Mesendoderm (in vitro differentiated cells): ENCODE results near the gene FMNL3.
"Not testable (repeated sequence)": the region's sequence is repeated elsewhere in the genome, so short reads cannot be mapped to it uniquely, and the experiment has no call there.

Source experiments
- DNase-seq: peaks from one replicate; pipeline ENCODE4 v3.0.0; 2013
- H2AK5ac ChIP-seq: 2 replicates; pipeline ENCODE4 v1.6.1; 2013; ENCODE audit warnings: low read length, inconsistent platforms
- H2BK120ac ChIP-seq: 2 replicates; pipeline ENCODE4 v1.6.1; 2013; ENCODE audit warnings: low read depth, mild to moderate bottlenecking, low read length, moderate library complexity, mixed read lengths
- H2BK15ac ChIP-seq: replicated peaks from 2 replicates; pipeline ENCODE4 v1.6.1; 2013; ENCODE audit warnings: low read depth, mild to moderate bottlenecking, moderate library complexity
- H2BK5ac ChIP-seq: 2 replicates; pipeline ENCODE4 v1.6.1; 2013; ENCODE audit warnings: low read length, inconsistent platforms
- H3K18ac ChIP-seq: 2 replicates; pipeline ENCODE4 v1.6.1; 2013; ENCODE audit warnings: mild to moderate bottlenecking, low read length, mixed read lengths
- H3K23ac ChIP-seq: one replicate; pipeline ENCODE4 v1.6.1; 2013; ENCODE audit warnings: low read length
- H3K27ac ChIP-seq: 2 replicates; pipeline ENCODE4 v1.5.1; 2013; ENCODE audit warnings: low read depth, mild to moderate bottlenecking, inconsistent platforms, low read length, moderate library complexity
- H3K27me3 ChIP-seq: 2 replicates; pipeline ENCODE4 v1.6.1; 2013; ENCODE audit warnings: low read length, control low read depth, mild to moderate bottlenecking, inconsistent platforms; ENCODE audit not compliant: insufficient read depth, poor library complexity
- H3K36me3 ChIP-seq: 2 replicates; pipeline ENCODE4 v1.6.1; 2013; ENCODE audit warnings: low read length, inconsistent platforms; ENCODE audit not compliant: control insufficient read depth, insufficient read depth
- H3K4ac ChIP-seq: one replicate; pipeline ENCODE4 v1.6.1; 2013; ENCODE audit warnings: low read depth, mild to moderate bottlenecking, low read length, moderate library complexity
- H3K4me1 ChIP-seq: 2 replicates; pipeline ENCODE4 v1.6.1; 2013; ENCODE audit warnings: low read depth, low read length, inconsistent platforms; ENCODE audit not compliant: control insufficient read depth
- H3K4me2 ChIP-seq: 2 replicates; pipeline ENCODE4 v1.6.1; 2013; ENCODE audit warnings: low read length
- H3K4me3 ChIP-seq: 2 replicates; pipeline ENCODE4 v1.5.1; 2013; ENCODE audit warnings: mild to moderate bottlenecking, low read length
- H3K56ac ChIP-seq: one replicate; pipeline ENCODE4 v1.6.1; 2013; ENCODE audit warnings: low read length
- H3K79me1 ChIP-seq: 2 replicates; pipeline ENCODE4 v1.6.1; 2013; ENCODE audit warnings: low read length, inconsistent platforms
- H3K79me2 ChIP-seq: 2 replicates; pipeline ENCODE4 v1.6.1; 2013; ENCODE audit warnings: mild to moderate bottlenecking, low read length; ENCODE audit not compliant: control insufficient read depth, insufficient read depth
- H3K9ac ChIP-seq: 2 replicates; pipeline ENCODE4 v1.6.1; 2013; ENCODE audit warnings: low read length, inconsistent platforms
- H4K5ac ChIP-seq: one replicate; pipeline ENCODE4 v1.6.1; 2013; ENCODE audit warnings: low read length
- H4K8ac ChIP-seq: one replicate; pipeline ENCODE4 v1.6.1; 2013; ENCODE audit warnings: low read depth, mild to moderate bottlenecking, control low read depth, low read length, moderate library complexity
- WGBS: extraction: QIAGEN DNeasy Blood & Tissue Kit; methylation state at CpG from one replicate; pipeline ENCODE4 v1.1.7; 2013; ENCODE audit warnings: low lambda C conversion rate, missing lambda C conversion rate; ENCODE audit not compliant: insufficient coverage; ENCODE audit errors: extremely low coverage; 5-methylcytosine and 5-hydroxymethylcytosine counted together

The FMNL3 gene

GRCh38 chr12:49748306-49748705, 41.1 kb upstream of the FMNL3 start:
- no peak overlapping the region for H3K56ac ChIP-seq
- H4K5ac ChIP-seq = no peak overlapping the region
- no peak overlapping the region for H2BK15ac ChIP-seq
- H3K27ac ChIP-seq = peak overlapping the region; percentile 51
- H3K4ac ChIP-seq = no peak overlapping the region
- WGBS = no CpG with 5 or more reads among the region's 1 CpG
- H3K79me1 ChIP-seq = peaks cover 3% of the 10 kb centered on the region
- no peak overlapping the region for H3K9ac ChIP-seq
- no peak overlapping the region for H3K4me2 ChIP-seq
- no peak overlapping the region for H2BK120ac ChIP-seq
- H4K8ac ChIP-seq = no peak overlapping the region
- H3K36me3 ChIP-seq = peaks cover 2% of the 10 kb centered on the region
- H3K23ac ChIP-seq = no peak overlapping the region
- peak; percentile 25 for DNase-seq
- no peak overlapping the region for H2BK5ac ChIP-seq
- H2AK5ac ChIP-seq = no peak overlapping the region
- H3K4me1 ChIP-seq = peaks cover 13% of the 10 kb centered on the region
- H3K4me3 ChIP-seq = no peak overlapping the region
- peaks cover 86% of the 10 kb centered on the region for H3K79me2 ChIP-seq
- H3K27me3 ChIP-seq = no peaks in the 10 kb centered on the region
- H3K18ac ChIP-seq = no peak overlapping the region

DNA sequence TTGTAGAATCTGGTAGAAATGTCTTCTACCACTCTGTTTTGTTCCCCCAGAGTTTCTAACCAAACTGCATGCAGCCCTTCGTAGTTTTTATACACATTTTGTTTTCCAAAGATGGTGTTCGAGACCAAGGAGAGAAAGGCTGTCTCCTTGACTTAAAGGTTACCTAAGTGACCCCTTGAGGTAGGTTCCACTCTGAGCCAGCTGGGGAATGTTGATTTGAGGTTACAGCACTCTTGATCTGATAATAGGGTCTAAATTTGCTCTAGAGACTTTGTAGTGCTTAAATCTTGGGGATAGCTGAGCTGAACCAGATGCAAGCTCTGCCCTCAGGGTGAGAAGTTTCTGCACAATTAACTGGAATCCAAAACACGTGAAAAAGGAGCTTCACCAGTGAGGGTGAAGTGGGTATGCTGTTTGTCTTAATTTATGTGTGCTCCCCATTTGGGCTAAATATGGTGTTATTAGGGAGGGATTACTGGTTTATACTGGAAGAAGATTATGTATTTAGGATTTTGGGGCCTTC, 37.2 kb upstream of the FMNL3 start:
- peaks cover 6% of the 10 kb centered on the region for H3K4me1 ChIP-seq
- H3K56ac ChIP-seq = no peak overlapping the region
- no peak overlapping the region for H3K4me2 ChIP-seq
- WGBS = no CpG with 5 or more reads among the region's 3 CpGs
- no peak overlapping the region for H2BK5ac ChIP-seq
- H3K4me3 ChIP-seq = no peak overlapping the region
- H4K5ac ChIP-seq = no peak overlapping the region
- DNase-seq = peak; percentile 34
- no peak overlapping the region for H3K4ac ChIP-seq
- H3K79me2 ChIP-seq = peaks cover 70% of the 10 kb centered on the region
- no peak overlapping the region for H3K18ac ChIP-seq
- peak overlapping the region; percentile 1 for H3K9ac ChIP-seq
- H4K8ac ChIP-seq = no peak overlapping the region
- H3K79me1 ChIP-seq = no peaks in the 10 kb centered on the region
- no peak overlapping the region for H3K23ac ChIP-seq
- no peak overlapping the region for H2AK5ac ChIP-seq
- H3K27me3 ChIP-seq = no peaks in the 10 kb centered on the region
- no peak overlapping the region for H3K27ac ChIP-seq
- H2BK120ac ChIP-seq = no peak overlapping the region
- H2BK15ac ChIP-seq = no peak overlapping the region
- H3K36me3 ChIP-seq = no peaks in the 10 kb centered on the region

DNA sequence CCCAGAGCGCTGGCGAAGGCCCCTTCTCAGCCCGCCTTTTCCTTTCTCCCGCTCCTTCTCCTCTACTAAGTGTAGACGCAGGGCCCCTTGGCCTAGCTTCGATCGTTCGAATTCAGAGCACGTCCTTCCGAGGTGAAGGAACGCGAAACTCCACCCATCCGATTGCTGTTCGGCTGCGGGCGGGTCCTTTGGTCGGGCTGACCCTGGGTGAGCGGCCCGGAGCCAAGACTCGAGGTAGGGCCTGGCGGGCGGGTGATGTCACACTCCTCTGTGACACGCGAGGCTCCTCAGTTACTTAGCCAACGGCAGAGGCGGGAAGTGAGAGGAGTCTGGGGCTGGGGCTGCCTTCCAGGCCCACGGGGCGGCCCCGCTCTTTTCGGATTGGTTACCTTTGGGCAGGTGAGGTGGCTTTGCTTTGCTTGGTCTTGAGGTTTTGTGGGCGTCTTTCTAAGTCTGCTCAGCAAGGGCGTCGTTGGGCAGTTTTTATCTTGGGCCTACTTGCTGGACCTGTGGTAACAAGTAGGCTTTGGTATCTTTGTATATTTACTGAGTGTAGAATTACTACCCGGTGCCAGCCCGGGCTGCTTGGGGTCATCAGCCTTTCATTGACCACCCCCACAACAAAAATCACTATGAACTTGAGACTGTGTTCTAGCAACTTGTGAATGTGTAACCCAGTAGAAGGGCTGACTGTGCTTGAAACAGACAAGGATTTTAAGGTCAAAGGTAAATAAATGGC, 34.8 kb upstream of the FMNL3 start:
- WGBS = no CpG with 5 or more reads among the region's 35 CpGs
- Histone ChIP-seq H3K23ac (peak overlapping the region; percentile 51), H3K4me1 (no peaks in the 10 kb centered on the region), H4K8ac (no peak overlapping the region), H3K27me3 (no peaks in the 10 kb centered on the region), H2BK15ac (no peak overlapping the region), H3K79me2 (peaks cover 49% of the 10 kb centered on the region), H3K4ac (peak overlapping the region; percentile 82), H3K4me2 (peak overlapping the region; percentile 43), H3K4me3 (peak overlapping the region; percentile 59), H3K27ac (peak overlapping the region; percentile 85), H3K36me3 (no peaks in the 10 kb centered on the region), H2AK5ac (no peak overlapping the region), H3K9ac (peak overlapping the region; percentile 82), H2BK5ac (peak overlapping the region; percentile 71), H2BK120ac (no peak overlapping the region), H3K56ac (peak overlapping the region; percentile 94), H4K5ac (no peak overlapping the region), H3K18ac (peak overlapping the region; percentile 52), H3K79me1 (no peaks in the 10 kb centered on the region)
- DNase-seq = peak; percentile 95

DNA sequence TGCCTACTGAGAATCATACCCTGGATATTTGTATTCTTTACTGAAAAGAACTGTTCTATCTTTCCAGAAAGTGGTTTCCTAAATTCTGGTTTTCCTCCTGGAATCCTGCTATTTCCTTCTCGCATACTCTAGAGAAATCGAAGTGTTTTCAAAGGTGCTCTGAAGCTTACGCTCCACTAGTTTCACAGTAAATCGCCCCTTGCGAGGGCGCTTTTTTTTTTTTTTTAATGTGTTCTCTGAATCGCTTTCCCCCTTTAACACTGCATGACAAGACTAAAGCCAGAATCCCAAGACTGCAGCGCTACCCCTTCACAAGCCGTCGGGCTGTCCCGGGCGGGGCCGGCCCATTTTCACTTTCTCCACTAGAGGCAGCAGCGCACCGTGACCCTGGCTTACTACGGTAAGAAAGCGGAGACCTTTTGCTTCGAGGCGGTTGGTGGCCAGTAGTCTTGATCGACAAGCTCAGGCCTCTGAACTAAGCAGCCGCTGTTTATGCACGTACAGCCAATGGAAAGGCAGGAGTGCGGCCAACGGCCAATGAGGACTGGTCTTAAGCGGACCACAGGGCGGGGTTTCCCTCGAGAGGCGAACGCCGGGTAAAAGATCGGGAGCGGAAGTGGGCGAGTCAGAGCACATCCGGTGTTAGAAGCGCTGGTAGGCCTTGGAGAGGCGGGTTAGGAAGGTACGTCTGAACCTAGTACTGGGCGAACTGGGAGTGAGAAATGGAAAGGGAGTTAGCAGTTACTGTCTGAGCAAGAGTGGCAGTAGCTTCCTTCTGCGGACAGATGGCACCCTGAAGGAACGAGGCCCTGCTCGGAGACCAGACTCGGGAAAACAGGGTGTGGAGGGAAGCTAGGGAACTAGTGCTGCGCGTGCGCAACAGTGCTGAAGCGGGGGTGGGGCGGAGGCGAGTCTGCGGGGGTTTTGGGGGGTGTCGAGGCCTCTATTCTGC, 34.0 kb upstream of the FMNL3 start, which contains the start of gene TMBIM6:
Gene TMBIM6, plus strand, starts transcription at position 628 of the 952 bp plus-strand sequence. CDS start 10,937 bp downstream, outside the sequence.
- Histone ChIP-seq H3K4me3 (peak within 1 kb of the TSS; percentile 59), H3K79me2 (peaks cover 41% of the 10 kb centered on the region), H3K56ac (peak within 1 kb of the TSS; percentile 94), H2BK5ac (peak within 1 kb of the TSS; percentile 71), H2AK5ac (no peak within 1 kb of the TSS), H3K9ac (peak within 1 kb of the TSS; percentile 82), H3K4me1 (no peaks in the 10 kb centered on the region), H4K8ac (no peak within 1 kb of the TSS), H4K5ac (no peak within 1 kb of the TSS), H3K4ac (peak within 1 kb of the TSS; percentile 82), H3K27me3 (no peaks in the 10 kb centered on the region), H3K79me1 (no peaks in the 10 kb centered on the region), H2BK15ac (no peak within 1 kb of the TSS), H2BK120ac (no peak within 1 kb of the TSS), H3K27ac (peak within 1 kb of the TSS; percentile 85), H3K23ac (peak within 1 kb of the TSS; percentile 51), H3K36me3 (no peaks in the 10 kb centered on the region), H3K4me2 (peak within 1 kb of the TSS; percentile 43), H3K18ac (peak within 1 kb of the TSS; percentile 52)
- WGBS = no CpG with 5 or more reads among the region's 50 CpGs
- DNase-seq = peak; percentile 100

GRCh38 chr12:49740277-49740676, 33.1 kb upstream of the FMNL3 start:
- not testable (repeated sequence) for H3K23ac ChIP-seq, H3K27ac ChIP-seq, H2BK120ac ChIP-seq, H3K4me3 ChIP-seq, H3K4me2 ChIP-seq, H3K36me3 ChIP-seq, H4K8ac ChIP-seq, H3K4ac ChIP-seq, H3K9ac ChIP-seq, H3K4me1 ChIP-seq, H3K27me3 ChIP-seq, H2BK15ac ChIP-seq, DNase-seq, H2AK5ac ChIP-seq, H3K79me1 ChIP-seq, H4K5ac ChIP-seq, H2BK5ac ChIP-seq
- Histone ChIP-seq H3K56ac (peak overlapping the region; percentile 34), H3K79me2 (peaks cover 34% of the 10 kb centered on the region), H3K18ac (peak overlapping the region; percentile 28)
- no CpG with 5 or more reads among the region's 12 CpGs for WGBS
